T-helper 9 cell (primary cell): ENCODE data around the gene TNNC1.

ENCODE experiments used
- DNase-seq: peaks from one replicate; pipeline ENCODE4 v3.0.0-alpha.2; 2020
- total RNA-seq, 2 donors: gene quantifications; one replicate each; lab custom pipeline; 2026; lab: John Stamatoyannopoulos, UW

TNNC1 gene
- total RNA-seq: 2.0 to 2.9 reads per million in 2 donors

DNA sequence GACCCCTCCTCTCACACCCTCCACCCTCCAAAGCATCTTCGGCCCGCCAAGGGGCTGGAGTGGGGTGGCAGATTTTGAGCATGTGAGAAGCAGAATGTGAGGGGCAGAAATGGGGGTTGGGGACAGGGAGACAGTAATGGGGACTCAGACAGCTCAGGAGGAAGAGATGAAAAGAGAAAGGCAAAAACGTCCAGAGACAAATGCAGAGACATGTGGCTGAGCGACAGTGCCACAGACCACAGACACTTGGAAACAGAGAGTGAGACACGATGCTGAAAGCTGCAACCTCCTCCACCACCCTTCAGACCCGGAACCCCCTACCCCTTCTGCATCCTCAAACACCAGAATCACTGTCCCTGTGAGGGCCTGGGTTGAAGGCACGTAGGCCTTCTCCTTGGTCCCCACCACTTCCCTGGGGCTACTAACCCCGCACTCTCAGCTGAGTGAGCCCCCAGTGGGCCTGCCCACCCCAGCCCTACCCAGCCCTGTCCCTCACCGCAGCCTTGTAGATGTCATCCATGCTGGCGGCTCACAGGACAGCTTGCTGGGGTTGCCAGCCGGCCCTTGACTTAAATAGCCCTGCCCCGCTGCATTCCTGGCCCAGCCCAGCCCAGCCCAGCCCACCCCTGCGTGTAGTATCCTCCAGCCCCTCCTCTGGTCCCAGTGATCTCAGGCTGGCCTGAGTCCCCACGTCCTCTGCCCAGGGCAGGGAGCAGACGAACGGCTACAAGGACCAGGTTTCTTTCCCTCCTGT lies at the start of gene TNNC1:
TSS of gene TNNC1 (minus strand) at position 546 of the 754 bp plus-strand sequence. CDS start at position 520, 26 bp downstream.
- DNase-seq: no peak

DNA sequence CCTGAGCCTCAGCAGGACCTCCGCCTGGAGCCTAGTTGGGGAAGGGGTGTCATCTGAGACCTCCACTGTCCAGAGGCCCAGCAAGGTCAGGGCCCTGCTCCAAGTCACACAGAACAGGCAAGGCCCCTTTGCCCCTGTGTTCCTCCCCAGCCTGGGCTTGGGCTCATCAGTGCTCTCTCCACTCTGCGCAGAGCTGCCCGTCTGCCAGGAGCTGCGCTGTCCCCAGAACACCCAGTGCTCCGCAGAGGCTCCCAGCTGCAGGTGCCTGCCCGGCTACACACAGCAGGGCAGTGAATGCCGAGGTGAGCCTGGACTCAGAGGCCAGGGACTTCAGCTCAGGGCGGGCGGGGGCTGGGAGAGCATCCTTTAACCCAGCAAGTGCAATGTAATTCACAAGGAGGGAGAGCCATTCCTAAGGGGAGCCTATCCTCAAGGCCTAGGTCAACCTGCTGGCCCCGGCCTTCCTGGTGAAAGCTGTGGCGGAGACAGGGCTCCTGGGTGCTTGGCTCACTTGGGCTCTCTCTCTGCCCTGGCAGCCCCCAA lies 49.0 kb upstream of the TNNC1 start:
- no peak for DNase-seq

DNA sequence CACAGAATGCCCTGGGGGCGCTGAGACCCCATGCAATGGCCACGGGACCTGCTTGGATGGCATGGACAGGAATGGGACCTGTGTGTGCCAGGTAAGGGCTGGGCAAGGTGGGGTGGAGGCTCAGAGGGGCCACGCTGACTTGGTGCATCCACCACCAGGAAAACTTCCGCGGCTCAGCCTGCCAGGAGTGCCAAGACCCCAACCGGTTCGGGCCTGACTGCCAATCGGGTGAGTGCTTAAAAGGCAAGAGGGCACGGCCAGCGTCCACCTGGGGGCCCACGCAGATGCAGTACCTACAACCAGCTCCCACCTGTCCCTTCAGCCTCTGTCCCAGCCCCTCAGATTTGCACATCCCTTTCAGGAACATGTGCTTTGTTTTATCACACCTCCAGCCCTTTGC lies 48.2 kb upstream of the TNNC1 start:
- no peak for DNase-seq

DNA sequence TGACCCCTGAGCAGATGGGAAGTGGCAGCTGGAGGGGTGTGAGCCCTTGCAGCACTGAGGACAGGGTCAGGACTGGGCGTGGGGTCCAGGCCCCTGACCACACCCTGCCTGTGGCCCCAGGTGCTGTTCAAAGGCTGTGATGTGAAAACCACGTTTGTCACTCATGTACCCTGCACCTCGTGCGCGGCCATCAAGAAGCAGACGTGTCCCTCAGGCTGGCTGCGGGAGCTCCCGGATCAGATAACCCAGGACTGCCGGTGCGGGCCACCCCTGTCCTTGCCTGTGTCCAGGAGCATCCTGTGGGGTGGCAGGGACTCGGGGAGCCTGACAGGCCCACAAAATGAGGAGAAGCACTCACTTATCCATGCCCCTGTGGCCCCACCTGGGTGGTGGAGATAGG lies 47.2 kb upstream of the TNNC1 start:
- DNase-seq: no peak

DNA sequence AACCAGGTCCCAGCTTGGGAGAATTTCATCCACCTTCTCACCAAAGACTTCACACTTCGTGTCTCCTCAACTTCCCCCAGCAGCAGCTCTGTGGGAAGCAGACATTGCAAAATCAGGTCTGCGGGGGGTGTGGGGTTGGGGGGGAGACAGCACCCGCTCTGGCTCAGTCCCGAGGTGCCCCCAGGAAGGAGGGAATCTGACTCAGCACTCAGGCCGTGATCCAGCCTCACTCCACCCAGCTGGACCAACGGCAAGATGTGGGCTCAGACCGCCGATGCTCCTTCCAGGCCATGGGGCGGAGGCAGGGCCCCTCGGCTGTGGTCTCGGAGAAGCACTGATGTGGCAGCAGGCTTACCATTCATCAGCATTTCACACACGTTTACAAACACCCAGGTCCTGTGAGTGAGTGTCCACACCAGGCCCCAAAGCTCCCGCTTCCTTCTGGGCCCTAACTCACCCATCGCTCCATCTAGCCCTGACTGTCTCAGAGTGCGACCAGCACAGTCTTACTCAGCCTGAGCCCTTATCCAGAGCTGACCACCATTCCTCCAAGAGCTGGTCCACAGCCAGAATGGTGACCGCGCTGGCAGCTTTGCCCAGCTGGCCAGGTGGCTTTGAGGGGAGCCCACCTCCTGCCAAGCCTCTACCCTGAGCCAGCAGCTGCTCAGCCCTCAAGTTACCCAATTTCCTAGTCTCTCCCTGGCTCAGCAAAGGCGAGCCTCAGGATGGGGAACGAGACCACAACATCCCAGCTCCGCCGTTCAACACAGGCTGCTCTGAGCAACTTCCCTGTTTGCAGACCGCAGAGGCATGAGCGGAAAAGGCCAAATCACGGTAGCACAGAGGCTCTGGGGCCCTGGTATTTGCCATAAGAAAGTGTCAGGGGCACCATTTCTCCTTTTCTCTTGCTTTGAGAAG lies 44.6 kb upstream of the TNNC1 start:
- DNase-seq: no peak

DNA sequence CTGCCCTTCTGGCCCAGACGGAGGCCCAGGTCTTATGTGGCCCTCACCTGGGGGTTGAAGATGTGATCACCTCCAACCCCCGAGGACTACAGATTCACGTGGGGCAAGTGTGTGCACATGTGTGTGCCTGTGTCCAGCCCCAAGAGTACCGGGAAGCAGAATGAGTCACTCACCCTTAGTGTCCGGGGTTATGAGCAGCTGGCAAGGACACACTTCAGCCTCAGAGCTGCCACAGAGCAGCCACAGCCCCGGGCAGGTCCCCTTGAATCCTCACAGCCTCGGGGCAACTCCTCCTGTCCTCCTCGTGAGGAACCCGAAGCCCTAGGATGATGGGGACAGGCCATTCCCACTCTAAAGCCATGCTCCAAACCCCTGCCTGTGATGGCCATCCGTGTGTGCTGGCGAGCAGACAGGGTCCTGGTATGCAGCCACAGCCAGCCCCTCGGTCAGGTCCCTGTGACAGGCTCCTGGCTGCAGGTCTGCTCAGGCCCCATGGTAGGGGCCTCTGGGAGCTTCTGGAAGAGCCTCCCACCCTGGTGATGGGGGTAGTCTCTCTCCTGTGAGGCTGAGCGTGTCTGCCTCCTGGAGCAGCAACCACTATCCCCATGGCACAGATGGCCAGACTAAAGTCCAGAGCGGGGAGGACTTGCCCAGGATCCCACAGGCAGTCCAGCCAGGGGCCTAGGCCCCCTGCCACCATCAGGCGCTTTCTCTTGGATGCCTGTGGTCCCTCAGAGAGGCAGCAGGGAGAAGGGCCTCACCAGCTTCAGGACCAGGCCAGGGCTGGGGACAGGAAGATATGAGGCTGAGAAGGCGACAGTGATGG lies 42.1 kb upstream of the TNNC1 start:
- DNase-seq: no peak

DNA sequence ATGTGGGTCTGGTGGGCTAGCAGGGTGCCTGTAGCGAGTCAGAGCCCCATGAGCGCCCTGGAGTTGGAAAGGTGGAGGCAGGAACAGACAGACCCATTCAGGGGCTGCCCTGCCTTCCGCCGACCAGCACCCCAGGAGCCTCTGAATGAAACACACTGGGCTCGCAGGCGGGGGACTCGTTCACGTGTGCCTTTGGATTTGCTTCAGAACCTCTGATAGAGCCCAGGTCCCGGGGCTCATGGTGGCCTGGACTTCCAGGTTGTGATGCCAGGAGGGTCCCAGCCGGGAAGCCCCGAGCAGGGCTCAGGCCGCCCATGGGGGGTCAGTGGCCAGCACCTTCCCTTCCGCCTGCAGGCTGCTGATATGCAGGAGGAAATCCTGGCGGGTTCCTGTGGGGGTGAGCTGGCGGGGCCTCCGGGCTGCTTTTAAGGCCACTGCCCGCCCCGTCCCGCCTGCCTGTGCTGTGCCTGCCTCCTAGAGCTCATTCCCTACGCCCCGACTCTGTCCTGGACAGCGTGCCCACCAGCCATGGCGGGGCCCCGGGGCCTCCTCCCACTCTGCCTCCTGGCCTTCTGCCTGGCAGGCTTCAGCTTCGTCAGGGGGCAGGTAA lies 41.1 kb upstream of the TNNC1 start, which contains the start of gene STAB1:
TSS of gene STAB1 (plus strand) at position 453 of the 610 bp plus-strand sequence. CDS start at position 529, 76 bp downstream.
- no peak for DNase-seq

DNA sequence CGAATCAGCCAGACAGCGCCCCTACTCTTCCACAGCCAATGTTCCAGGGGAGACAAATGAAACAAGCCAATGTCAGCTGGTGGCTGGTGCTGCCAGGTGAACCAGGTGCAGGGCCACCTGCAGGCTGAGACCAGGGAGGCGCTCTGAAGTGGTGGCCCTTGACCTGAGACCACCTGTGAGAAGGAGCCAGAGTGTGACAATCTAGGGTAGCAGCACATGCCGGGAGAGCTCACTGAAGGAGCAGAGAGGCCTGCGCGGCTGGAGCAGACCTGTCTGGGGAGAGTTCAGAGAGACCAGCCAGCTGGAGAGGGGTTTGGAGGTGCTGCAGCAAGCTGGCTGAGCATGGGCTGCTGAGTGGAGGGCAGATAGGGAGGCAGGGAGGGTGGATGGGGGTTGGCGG lies 40.6 kb upstream of the TNNC1 start:
- no peak for DNase-seq

DNA sequence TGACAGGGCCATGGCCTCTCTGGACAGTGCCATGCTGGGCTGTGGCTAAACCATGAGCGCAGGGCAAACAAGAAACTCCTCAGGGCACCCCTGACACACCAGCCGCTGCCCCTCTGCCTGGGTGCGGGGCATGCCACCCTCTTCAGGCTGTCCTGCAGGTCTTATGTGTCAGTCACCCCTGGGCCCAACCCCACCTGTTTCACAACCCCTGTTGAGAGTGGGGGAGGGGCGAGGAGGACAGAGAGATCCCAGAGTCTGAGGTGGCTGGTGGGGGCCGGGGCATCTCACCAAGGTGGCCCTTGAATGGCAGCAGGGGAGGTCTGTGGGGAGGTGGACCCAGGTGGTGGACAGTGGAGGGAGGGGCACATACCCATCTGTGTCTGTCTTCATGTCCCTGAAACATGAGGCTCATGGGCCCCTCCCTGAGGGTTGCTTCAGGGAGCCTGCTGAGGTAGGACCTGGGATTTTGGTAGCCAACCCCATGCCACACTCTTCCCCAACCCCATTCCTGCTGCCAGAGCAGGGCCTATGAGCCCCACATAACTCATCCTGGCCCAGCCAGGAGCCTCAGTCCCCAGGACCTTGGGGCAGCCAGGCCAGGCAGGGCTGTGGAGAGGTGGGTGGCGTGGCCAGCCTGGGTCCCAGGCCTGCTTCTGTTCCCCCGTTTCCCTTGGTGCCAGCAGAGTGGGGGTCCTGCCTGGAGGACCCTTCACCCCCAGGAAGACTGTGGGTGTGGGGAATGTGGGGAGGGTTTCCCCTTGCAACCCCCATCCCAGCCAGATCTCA lies 39.6 kb upstream of the TNNC1 start:
- DNase-seq: no peak

DNA sequence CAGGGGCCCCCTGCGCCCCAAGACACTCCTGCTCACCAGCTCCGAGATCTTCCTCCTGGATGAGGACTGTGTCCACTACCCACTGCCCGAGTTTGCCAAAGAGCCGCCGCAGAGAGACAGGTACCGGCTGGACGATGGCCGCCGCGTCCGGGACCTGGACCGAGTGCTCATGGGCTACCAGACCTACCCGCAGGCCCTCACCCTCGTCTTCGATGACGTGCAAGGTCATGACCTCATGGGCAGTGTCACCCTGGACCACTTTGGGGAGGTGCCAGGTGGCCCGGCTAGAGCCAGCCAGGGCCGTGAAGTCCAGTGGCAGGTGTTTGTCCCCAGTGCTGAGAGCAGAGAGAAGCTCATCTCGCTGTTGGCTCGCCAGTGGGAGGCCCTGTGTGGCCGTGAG lies 38.2 kb upstream of the TNNC1 start:
- DNase-seq: no peak

DNA sequence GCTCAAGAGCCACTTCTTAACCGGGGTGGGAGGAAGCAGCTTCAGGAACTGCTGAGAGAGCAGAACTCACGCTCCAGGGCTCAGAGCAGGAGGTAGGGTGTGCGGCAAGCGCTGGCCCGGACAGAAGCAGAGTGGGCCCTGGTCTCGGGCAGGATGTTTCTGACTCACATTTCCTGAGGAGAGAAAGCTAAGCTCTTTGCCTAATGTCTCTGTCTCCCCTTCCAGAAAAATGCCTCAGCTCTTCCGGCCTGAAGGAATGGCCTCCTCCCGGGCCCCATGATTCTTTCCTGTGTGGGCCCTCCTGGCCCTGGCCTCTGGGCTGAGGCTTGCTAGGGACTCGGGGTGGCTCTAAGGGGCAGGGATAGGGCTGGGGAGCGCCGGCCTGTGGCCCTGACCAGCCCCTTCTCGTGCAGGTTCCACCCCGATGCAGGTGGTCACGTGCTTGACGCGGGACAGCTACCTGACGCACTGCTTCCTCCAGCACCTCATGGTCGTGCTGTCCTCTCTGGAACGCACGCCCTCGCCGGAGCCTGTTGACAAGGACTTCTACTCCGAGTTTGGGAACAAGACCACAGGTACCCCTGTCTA lies 37.2 kb upstream of the TNNC1 start:
- no peak for DNase-seq

DNA sequence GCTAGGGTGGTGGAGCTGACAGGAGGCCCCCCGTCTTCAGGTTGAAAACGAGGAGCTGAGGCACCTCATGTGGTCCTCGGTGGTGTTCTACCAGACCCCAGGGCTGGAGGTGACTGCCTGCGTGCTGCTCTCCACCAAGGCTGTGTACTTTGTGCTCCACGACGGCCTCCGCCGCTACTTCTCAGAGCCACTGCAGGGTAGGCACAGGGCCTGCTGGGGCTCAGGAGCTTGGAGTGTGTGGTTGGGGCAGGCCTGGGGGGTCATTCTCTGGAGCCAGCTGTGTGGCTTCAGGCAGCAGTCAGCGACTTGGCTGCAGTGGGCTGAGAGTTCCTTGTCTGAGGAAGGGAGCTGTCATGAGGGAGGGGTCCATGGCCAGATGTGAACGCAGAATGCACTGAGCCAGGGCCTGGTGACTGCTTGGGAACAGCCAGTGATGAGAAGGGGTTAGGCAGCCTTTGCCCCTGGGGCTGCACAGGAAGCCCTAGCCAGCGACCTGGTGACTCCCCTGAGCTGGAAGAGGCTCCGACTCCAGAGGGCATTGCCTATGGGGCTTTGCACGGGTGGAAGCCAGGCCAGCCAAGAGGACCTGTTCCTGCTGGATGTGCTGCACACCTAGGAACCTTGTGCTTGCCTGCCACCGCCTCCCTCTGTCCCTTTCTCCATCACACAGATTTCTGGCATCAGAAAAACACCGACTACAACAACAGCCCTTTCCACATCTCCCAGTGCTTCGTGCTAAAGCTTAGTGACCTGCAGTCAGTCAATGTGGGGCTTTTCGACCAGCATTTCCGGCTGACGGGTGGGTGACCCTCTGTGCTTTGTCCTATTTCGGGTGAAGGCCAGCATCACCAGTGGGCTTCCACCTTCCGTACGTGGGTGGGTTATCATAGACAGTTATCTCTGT lies 36.4 kb upstream of the TNNC1 start:
- DNase-seq: no peak

DNA sequence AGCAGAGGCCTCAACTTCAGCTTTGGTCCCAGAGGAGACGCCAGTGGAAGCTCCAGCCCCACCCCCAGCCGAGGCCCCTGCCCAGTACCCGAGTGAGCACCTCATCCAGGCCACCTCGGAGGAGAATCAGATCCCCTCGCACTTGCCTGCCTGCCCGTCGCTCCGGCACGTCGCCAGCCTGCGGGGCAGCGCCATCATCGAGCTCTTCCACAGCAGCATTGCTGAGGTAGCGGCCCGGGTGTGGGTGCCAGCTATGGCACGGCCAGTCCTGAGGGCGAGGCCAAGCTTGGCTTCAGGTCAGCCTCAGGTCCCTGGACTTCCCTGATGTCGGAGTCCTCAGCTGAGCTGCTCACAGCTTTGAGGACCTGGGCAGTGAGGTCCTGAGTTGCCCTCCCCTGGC lies 35.6 kb upstream of the TNNC1 start:
- no peak for DNase-seq

DNA sequence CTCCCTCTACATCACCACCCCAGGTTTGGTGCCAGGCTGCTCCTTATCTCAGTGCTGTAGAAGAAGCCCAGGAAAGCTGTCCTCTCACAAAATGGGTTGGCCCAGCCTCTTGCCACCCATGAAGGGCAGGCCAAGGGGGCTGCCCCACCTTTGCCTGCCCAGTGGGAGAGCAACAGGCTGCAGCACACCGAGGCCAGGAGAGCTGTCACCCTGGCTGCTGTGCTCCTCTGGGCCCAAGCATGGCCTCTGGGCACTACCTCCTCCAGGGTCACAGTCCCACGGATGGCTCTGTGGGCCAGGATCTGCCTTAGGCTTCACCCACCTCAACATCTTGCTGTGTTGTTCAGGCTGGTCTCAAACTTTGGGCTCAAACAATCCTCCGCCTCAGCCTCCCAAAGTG lies 34.9 kb upstream of the TNNC1 start:
- no peak for DNase-seq

DNA sequence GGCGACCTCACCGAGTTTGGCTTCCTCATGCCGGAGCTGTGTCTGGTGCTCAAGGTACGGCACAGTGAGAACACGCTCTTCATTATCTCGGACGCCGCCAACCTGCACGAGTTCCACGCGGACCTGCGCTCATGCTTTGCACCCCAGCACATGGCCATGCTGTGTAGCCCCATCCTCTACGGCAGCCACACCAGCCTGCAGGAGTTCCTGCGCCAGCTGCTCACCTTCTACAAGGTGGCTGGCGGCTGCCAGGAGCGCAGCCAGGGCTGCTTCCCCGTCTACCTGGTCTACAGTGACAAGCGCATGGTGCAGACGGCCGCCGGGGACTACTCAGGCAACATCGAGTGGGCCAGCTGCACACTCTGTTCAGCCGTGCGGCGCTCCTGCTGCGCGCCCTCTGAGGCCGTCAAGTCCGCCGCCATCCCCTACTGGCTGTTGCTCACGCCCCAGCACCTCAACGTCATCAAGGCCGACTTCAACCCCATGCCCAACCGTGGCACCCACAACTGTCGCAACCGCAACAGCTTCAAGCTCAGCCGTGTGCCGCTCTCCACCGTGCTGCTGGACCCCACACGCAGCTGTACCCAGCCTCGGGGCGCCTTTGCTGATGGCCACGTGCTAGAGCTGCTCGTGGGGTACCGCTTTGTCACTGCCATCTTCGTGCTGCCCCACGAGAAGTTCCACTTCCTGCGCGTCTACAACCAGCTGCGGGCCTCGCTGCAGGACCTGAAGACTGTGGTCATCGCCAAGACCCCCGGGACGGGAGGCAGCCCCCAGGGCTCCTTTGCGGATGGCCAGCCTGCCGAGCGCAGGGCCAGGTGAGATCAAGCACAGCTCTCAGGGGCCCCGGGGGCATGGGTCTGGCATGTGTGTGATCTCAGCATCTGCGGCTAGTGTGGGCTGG lies 34.2 kb upstream of the TNNC1 start:
- no peak for DNase-seq

DNA sequence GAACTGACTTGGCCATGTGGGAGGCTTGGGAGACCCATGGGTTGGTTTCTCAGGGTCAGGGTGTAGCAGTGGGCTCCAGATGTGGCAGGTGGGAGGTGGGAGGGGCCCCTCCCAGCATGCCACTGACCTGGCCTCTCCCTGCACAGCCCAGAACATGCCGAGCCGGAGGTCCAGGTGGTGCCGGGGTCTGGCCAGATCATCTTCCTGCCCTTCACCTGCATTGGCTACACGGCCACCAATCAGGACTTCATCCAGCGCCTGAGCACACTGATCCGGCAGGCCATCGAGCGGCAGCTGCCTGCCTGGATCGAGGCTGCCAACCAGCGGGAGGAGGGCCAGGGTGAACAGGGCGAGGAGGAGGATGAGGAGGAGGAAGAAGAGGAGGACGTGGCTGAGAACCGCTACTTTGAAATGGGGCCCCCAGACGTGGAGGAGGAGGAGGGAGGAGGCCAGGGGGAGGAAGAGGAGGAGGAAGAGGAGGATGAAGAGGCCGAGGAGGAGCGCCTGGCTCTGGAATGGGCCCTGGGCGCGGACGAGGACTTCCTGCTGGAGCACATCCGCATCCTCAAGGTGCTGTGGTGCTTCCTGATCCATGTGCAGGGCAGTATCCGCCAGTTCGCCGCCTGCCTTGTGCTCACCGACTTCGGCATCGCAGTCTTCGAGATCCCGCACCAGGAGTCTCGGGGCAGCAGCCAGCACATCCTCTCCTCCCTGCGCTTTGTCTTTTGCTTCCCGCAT lies 33.4 kb upstream of the TNNC1 start:
- DNase-seq: no peak

DNA sequence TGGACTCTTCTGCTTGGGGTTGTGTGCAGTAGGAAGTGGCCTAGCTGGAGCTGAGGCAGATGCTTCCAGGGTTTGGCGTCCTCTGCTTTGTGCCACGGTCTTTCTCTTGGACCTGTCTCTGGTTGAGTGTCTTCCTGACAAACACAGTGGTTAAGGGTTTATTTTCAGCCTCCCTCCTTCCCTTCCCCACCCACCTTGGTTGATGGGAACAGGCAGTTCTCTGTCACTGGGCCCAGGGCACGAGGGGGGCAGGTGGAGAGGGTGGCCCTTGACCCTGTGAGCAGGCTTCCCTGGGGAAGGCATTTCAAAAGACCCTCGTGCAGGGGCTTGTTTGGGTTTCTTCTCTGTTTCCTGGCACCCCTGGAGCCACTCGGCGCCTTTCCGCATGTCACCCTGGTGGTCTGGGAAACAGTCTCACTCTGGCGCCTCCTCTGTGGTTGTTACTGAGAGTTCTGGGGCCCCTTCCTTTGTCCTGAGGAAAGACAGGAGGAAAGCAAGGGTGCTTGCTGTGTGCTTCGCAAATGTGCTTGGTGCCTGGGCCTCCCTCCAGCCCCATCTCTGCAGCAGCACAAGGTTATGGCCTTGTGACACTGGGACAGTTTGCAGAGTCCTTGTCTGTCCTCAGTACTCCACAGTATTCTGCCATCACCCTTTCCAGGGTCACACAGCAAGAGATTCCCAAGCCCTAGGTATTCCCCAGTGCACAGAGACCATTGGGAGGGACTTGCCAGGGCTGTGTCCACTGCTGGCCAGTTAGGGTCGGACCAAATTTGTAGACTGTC lies 31.0 kb upstream of the TNNC1 start:
- no peak for DNase-seq
